HL-60 (cell line): ENCODE results near the gene SEC14L5.

Experiments
- DNase-seq, 2 experiments: peaks; one replicate each; pipeline ENCODE4 v3.0.0-alpha.2; 2010 to 2020; ENCODE audit warnings: low read depth in 1 of 2, low spot score in 1 of 2
- H3K27ac ChIP-seq: fragments of 250-450 bp; sonication (Bioruptor Pico); replicated peaks from 2 replicates; pipeline ENCODE4 v1.5.1; 2020; ENCODE audit warnings: mild to moderate bottlenecking, moderate library complexity
- H3K27me3 ChIP-seq: fragments of 250-450 bp; sonication (Bioruptor Pico); 2 replicates; pipeline ENCODE4 v1.5.1; 2021; ENCODE audit warnings: mild to moderate bottlenecking, moderate library complexity; ENCODE audit not compliant: insufficient read depth, poor library complexity, severe bottlenecking
- H3K4me3 ChIP-seq: replicated peaks from 2 replicates; pipeline ENCODE4 v1.5.1; 2011; ENCODE audit warnings: mild to moderate bottlenecking, control low read depth, low read length; ENCODE audit not compliant: insufficient read depth
- GABPA ChIP-seq: IDR thresholded peaks from 2 replicates; pipeline ENCODE4 v1.6.1; 2012; ENCODE audit warnings: low read depth
- POLR2AphosphoS5 ChIP-seq: IDR thresholded peaks from 2 replicates; pipeline ENCODE4 v1.6.1; 2012; ENCODE audit warnings: low read depth
- REST ChIP-seq: IDR thresholded peaks from 2 replicates; pipeline ENCODE4 v1.6.1; 2012; ENCODE audit warnings: low read depth; ENCODE audit not compliant: insufficient replicate concordance
- SPI1 ChIP-seq: IDR thresholded peaks from 2 replicates; pipeline ENCODE4 v1.6.1; 2012; ENCODE audit warnings: low read depth, mild to moderate bottlenecking, borderline replicate concordance
- TF ChIP-seq, protein P1 (sequence below): IDR thresholded peaks from one replicate; pipeline ENCODE4 v1.5.1; 2011; ENCODE audit warnings: low read length, control low read depth, inconsistent platforms; ENCODE audit not compliant: insufficient read depth

The SEC14L5 gene

GRCh38 chr16:5033256-5034166 is 75.4 kb downstream of the SEC14L5 start, which contains the start of gene NAGPA:
NAGPA (minus strand) TSS chr16:5033935; CDS start chr16:5033914, 21 bp downstream.
- peak; percentile 69 to 81 for DNase-seq
- no peaks in the 10 kb centered on the region for H3K27me3 ChIP-seq
- H3K4me3 ChIP-seq: peak within 1 kb of the TSS; percentile 99
- H3K27ac ChIP-seq: peak within 1 kb of the TSS; percentile 63
- TF ChIP-seq SPI1 (no peak), GABPA (no peak; the same call in 1 of the 2 replicates), POLR2AphosphoS5 (peak; percentile 59; the same call in 1 of the 2 replicates), REST (peak; percentile 44)
- TF ChIP-seq, protein P1, sequence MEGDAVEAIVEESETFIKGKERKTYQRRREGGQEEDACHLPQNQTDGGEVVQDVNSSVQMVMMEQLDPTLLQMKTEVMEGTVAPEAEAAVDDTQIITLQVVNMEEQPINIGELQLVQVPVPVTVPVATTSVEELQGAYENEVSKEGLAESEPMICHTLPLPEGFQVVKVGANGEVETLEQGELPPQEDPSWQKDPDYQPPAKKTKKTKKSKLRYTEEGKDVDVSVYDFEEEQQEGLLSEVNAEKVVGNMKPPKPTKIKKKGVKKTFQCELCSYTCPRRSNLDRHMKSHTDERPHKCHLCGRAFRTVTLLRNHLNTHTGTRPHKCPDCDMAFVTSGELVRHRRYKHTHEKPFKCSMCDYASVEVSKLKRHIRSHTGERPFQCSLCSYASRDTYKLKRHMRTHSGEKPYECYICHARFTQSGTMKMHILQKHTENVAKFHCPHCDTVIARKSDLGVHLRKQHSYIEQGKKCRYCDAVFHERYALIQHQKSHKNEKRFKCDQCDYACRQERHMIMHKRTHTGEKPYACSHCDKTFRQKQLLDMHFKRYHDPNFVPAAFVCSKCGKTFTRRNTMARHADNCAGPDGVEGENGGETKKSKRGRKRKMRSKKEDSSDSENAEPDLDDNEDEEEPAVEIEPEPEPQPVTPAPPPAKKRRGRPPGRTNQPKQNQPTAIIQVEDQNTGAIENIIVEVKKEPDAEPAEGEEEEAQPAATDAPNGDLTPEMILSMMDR: no peak

DNA sequence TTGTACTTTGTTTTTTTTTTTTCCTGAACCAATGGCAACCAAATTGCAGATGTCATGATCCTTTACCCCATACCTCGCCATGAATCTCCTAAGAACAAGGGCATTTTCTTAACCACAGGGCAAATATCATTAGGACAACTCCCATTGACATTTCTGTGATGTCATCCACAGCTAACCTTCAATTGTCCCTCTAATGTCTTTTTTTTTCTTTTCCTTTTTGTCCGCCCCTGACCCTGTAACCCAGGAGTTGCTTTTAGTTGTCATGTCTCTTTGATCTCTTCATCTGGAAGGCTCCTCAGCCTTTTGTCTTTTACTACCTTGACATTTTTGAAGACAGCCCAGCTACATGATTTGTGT is 76.0 kb downstream of the SEC14L5 start:
- Histone ChIP-seq H3K27ac (peak overlapping the region; percentile 63), H3K27me3 (no peaks in the 10 kb centered on the region), H3K4me3 (peak overlapping the region; percentile 99)
- TF ChIP-seq POLR2AphosphoS5 (no peak), SPI1 (no peak), REST (no peak), GABPA (no peak)
- TF ChIP-seq, protein P1: no peak
- DNase-seq: no peak

DNA sequence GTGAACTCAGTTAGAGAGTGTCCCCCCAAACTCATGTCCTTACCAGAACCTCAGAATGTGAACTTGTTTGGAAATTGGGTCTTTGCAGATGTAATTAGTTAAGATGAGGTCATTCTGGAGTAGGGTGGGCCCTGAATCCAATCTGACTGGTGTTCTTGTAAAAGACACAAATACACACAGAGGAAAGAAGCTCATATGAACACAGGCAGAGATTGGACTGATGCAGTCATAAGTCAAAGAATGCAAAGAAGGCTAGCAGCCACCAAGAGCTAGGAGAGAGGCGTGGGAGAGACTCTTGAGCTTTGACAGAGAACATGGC is 77.7 kb downstream of the SEC14L5 start:
- DNase-seq: no peak
- Histone ChIP-seq H3K27me3 (no peaks in the 10 kb centered on the region), H3K4me3 (no peak overlapping the region), H3K27ac (no peak overlapping the region)
- no peak for TF ChIP-seq GABPA
- no peak for TF ChIP-seq REST
- TF ChIP-seq POLR2AphosphoS5: no peak
- TF ChIP-seq SPI1: no peak
- TF ChIP-seq, protein P1: no peak
